SK-N-SH (cell line): Measurements from ENCODE around the gene DNAJB6.

Experiments
- RXRA ChIP-seq: IDR thresholded peaks from 2 replicates; pipeline ENCODE4 v1.4.0; 2012; ENCODE audit warnings: low read depth, mild to moderate bottlenecking, borderline replicate concordance
- TAF1 ChIP-seq: IDR thresholded peaks from 2 replicates; pipeline ENCODE4 v1.6.1; 2012; ENCODE audit warnings: low read depth, mild to moderate bottlenecking, low read length, moderate library complexity, borderline replicate concordance
- TEAD4 ChIP-seq: IDR thresholded peaks from 2 replicates; pipeline ENCODE4 v1.4.0; 2012; ENCODE audit warnings: mild to moderate bottlenecking, borderline replicate concordance; ENCODE audit not compliant: insufficient read depth
- TF ChIP-seq, protein P1 (sequence below): fragments of 200-600 bp; sonication (generic); IDR thresholded peaks from 2 replicates; pipeline ENCODE4 v1.6.1; 2017; ENCODE audit warnings: antibody characterized with exemption, mild to moderate bottlenecking, moderate library complexity

DNA sequence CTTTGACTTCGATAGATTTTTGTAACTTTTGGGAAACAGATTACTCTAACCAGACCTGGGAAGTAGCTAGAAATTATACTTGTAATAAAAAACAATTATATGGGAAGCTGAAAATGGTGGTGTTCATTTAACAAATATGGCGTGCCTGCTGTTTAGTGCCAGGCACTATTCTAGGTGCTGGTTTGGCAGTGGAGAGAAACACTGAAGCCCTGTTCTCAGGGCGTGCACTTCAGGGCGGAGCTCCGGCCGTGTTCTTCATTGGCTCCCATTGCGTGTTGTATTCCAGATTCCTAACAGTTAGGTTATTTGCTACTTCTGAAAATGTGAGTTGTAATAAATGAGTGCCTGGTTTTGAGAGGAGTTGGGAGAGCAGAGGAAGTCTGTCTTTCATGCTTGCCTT is 38.6 kb downstream of the DNAJB6 start:
- TF ChIP-seq, protein P1, sequence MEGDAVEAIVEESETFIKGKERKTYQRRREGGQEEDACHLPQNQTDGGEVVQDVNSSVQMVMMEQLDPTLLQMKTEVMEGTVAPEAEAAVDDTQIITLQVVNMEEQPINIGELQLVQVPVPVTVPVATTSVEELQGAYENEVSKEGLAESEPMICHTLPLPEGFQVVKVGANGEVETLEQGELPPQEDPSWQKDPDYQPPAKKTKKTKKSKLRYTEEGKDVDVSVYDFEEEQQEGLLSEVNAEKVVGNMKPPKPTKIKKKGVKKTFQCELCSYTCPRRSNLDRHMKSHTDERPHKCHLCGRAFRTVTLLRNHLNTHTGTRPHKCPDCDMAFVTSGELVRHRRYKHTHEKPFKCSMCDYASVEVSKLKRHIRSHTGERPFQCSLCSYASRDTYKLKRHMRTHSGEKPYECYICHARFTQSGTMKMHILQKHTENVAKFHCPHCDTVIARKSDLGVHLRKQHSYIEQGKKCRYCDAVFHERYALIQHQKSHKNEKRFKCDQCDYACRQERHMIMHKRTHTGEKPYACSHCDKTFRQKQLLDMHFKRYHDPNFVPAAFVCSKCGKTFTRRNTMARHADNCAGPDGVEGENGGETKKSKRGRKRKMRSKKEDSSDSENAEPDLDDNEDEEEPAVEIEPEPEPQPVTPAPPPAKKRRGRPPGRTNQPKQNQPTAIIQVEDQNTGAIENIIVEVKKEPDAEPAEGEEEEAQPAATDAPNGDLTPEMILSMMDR: no peak
- TF ChIP-seq TAF1: no peak
- no peak for TF ChIP-seq RXRA
- TF ChIP-seq TEAD4: no peak
